HG03354 (cell line): ENCODE measurements around the gene GATA6.

Experiments used
- ATAC-seq: cut with Tn5 transposase; IDR thresholded peaks from one replicate; pipeline ENCODE4 v1.9.1; 2021; ENCODE audit warnings: mild to moderate bottlenecking; ENCODE audit not compliant: unreplicated experiment, poor library complexity, severe bottlenecking

Gene GATA6

DNA sequence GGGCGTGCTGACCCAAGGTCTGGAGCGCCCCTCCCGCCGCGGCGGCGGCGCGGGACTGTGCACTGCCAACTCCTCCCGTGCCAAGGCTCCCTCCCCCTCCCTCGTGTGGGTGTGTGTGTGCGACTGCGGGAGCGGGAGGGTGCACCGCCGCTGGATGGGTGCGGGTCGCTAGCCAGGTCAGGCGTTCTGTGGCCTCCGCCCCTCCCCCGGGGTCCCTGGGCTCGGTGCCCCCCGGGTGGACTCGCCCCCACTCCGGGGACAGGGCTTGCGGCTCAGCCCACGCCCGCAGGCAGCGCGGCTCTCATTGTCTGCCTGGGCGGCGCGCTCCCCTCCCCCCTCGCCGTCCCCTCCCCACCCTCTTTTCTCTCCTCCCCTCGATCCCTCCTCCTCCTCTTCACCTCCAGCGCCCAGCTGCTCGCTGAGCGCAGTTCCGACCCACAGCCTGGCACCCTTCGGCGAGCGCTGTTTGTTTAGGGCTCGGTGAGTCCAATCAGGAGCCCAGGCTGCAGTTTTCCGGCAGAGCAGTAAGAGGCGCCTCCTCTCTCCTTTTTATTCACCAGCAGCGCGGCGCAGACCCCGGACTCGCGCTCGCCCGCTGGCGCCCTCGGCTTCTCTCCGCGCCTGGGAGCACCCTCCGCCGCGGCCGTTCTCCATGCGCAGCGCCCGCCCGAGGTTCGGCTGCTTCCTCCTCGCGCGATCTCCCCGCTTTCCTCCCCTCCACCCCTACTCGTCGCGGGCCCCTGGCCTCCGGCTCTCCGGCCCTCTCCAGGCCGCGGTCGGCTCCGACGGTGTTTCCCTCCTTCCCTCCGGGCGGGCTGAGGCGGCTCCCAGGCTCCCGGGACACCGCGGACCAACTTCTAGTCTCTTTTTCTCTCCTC, at the start of gene GATA6:
GATA6 (plus strand) TSS at position 579 of the 878 bp plus-strand sequence. CDS start 1,556 bp downstream, outside the sequence.
- ATAC-seq: peak; percentile 58

DNA sequence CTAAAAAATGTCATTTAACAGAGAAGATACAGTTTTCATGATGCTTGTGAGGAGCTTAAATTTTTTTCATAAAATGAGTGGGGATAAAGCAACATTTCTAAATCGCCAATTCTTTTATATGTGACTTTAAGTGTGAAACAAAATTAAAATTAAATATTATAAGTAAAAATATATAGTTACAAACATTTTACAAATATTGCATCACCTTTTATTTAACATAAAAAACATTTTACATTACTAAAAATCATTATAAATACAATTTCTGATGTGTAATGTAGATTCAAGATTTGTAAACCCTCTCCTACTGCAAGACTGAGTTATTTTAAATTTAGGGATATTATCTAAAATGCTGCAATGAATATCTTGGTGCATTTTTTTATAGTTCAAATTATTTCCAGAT, 44.4 kb upstream of the GATA6 start:
- no peak for ATAC-seq

DNA sequence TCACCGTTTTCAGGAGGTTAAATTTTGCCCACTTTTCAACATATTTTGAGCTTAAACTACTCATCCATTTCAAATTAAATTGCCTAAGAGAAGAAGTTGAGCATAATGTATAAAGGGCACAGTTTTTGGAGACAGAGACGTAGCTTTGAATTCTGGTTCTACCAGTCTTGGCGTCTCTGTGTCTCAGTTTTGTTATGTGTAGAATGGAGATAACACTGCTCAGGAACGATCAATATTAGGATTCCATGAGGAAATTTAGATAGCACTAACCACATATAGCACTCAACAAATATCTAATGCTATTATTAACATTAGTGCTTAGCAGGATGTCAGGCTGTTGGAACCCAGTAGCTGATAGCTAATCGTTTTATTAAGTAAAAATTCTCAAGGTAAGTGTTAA, 40.4 kb upstream of the GATA6 start:
- no peak for ATAC-seq

DNA sequence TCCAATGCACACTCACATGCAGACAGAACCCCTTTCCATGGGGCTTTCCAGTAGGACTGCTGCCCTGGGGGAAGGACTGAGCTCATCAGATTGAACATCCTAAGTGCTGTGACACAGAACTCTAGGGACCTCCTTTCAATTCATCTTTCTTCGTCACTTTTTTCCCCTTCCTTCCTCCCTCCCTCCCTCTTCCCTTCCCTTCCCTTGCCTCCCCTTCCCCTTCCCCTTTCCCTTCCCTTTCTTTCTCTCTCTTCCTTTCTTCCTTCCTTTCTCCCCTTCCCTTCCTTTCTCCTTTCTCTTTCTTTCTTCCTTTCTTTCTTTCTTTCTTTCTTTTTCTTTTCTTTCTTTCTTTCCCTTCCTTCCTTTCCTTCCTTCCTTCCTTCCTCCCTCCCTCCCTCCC, 39.6 kb upstream of the GATA6 start:
- ATAC-seq: no peak

DNA sequence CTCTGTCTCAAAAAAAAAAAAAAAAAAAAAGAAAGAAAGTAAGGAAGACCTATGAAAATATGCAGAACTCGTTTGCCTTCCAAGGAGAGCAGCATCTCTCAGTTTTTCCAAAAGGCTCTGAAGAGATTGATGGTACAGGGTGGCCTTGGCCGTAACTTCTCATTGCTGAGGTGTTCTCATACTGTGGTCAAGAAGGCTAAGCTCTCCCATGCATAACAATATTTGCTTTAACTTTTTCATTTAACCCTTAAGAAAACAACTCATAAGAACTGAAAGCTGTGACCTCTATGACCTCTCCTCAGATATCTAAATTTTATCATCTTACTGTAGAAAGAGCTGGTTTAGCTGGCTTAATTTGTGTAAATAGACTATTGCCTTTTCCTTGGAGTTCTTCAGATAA, 37.1 kb upstream of the GATA6 start:
- no peak for ATAC-seq

DNA sequence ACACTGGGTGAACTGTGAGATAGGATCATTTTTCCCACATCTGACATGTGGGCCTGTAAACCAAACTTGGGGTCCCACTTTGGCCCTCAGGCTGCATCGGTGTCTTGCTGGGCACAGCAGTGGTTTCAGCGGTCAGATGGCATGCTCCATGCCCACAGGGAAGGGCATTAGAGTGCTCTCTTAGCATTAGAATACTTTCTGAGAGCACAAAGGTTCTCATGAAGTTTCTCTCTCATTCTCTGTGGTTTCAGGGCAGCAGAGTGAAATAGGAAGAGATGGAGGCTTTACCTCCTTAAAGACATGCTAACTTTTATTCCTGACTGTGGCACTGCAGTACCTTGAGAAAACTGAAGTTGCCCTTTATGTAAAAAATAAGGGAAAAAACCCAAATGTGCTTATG, 36.6 kb upstream of the GATA6 start:
- no peak for ATAC-seq

DNA sequence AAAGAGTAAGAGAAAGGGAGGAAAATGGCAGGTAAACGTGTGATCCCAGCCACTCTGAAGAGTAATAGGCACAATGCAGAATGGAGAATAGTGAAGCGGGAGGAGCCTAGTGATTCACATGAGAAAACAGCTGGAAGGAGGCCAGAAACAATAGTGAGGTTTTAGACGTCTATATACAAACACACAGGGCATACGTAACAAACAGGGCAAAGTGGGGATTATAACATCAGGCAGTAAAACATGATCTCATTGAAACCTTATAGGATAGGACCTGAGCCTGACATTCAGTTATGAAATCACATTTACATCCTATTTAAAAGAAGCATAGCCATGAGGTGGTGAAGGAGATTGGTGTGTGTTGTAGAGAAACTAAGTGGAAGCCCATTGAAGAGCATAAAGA, 33.0 kb upstream of the GATA6 start:
- no peak for ATAC-seq

DNA sequence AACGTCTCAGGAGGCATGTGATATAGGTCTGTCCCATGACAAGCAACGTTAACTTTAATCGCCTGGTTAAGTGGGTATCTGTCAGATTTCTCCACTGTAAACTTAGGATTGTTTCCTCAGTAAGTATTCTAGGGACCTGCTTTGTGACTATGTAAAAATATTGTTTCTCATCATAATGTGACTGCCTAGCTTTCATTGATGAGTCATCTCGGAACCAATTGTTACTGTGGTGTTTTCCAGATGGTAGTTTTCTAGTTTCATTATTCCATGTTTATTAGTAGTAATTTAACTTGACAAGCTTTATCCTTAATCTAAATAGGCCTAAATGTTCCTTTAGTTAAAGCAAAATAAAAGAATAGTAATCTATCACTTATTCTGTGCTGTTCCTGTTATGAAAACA, 28.2 kb upstream of the GATA6 start:
- no peak for ATAC-seq

DNA sequence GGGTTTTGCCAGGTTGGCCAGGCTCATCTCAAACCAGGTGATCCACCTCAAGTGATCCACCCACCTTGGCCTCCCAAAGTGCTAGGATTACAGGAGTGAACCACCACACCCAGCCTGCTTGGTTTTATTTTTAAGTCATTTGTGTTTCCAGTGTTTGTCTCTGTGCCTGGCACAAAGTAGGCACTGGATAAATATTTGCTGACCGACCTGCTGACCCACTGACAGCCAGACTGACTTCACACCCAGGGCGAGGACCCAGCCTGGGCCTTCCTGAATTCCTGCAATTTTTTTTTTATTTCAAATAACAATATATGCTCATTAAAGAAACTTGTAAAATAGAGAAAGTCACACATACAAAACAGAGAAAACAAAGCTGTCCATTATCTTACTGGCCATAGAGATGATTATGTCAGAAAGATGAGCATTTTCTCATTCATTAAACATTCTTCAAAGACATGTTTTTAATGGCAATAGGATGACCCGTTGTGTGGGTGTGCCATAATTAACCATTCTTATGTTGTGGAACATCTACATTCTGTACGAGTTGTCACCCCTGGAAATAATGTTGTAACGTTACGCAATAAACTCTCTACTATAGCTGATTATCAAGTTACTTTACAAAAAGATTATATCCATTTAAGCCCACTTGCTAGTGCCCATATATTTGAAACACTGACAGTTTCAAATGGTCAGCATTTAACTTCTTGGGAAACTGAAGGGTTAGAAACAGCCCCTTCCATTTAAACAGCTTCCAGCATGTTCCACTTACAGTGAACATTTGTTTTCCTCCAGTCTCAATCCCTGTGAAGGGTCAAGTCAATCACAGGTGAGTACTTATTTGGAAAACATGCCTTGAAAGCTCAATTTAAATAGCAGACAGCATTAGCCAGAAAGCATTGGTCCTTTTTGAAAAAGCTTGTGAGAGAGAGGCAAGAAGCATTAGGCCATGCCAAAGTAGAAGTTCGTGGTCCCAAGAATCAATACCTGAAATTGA, 25.7 kb upstream of the GATA6 start:
- no peak for ATAC-seq

DNA sequence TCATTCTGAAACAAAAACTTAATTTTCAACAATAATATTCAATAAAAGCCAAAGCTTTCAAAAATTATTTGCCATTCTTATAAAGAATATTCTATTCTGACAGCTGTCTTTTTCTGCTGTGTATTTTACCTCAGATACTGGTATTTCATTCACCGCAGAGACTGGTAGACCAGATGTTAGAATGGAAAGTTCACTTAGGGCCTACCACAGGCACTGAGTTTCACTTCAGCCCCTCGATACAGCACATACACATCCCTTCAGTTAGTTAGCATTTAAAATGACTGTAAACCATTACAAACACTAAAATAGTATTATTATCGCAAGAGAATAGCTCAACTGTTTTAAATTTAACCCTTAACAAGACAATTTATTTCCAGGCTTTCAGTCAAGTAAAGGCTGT, 24.2 kb upstream of the GATA6 start:
- ATAC-seq: no peak

DNA sequence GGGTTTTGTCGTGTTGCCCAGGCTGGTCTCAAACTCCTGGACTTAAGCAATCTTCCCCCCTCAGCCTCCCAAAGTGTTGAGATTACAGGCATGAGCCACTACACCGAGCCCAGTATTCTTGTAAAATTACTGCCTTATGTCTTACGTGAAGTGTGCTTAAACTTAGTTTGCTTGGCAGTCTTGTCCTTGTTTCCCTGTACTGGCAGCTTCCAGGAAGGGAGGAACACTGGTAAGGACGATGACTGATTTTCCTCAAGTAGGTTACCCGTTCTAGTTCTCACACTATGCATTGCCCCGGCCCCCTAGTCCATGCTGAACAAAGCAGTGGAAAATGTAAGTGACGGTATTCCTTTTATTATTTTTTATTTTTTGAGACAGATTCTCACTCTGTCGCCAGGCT, 19.7 kb upstream of the GATA6 start:
- no peak for ATAC-seq

DNA sequence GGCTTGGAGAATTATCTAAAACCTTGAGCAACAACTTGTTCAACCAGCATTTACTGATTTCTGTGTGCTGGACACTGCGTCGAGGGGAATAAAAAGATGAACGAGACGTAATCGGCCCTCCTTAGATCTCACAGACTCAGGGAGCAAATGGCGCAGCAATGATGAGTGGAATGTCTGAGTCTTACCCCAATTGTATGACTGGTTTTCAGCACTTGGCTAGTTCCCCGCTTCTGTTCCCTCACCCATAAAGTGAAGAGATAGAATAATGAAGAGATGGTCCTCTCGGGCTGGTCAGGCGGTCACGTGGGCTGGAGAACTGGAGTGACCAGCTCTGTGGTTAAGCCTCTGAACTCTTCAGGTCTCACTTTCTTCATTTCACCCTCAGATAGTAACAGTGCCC, 17.3 kb upstream of the GATA6 start:
- ATAC-seq: no peak

DNA sequence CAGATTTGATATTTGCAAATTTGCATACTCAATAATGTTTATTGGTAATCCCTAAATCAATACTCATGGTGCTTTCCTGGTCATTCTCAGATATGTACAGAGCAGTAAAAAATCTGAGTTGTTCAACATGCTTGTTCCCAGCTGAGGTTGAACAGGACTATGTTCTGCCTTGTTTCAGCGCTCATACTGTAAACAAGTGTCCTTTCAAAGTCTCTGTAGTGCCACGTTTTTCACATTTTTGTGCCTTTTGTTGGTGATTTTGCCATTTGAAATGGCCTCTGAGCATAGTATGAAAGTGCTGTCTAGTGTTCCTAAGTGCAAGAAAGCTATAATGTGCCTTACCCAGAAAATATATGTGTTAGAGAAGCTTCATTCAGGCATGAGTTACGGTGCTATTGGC, 16.0 kb upstream of the GATA6 start:
- no peak for ATAC-seq

DNA sequence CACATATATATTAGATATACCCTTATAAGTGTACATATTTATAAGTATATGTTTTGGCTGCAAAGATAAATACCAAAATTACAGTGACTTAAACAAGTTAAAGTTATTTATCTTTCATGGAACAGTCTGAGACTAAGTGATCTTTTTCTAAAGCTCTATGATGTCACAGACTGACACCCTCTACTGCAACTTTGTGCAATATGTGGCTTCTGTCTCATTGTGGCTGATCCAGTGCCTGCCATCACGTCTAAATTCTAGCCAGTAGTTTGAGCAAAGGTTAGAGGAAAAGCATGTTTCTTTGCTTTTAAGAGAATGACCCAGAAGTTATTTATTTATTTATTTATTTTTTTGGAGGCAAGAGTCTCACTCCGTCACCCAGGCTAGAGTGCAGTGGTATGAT, 13.8 kb upstream of the GATA6 start:
- ATAC-seq: no peak

DNA sequence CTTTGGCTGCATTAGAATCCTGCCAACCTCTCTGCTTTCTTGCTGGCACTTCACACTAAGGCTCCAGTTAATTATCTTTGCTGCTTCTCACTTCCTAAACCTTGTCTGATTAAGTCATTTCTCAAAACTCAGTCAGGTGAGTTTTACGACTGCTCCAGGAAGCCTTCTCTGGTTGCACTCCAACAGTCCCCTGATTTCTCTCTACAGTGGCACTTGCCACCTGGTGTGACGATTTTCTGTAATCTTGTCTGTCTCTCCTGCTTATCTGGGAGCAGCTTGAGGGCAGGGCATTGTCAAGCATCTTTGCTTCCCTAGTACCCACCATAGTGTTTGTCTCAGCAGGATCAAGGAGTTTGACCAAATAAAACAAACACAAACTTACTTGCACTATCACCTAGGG, 10.4 kb upstream of the GATA6 start:
- no peak for ATAC-seq

DNA sequence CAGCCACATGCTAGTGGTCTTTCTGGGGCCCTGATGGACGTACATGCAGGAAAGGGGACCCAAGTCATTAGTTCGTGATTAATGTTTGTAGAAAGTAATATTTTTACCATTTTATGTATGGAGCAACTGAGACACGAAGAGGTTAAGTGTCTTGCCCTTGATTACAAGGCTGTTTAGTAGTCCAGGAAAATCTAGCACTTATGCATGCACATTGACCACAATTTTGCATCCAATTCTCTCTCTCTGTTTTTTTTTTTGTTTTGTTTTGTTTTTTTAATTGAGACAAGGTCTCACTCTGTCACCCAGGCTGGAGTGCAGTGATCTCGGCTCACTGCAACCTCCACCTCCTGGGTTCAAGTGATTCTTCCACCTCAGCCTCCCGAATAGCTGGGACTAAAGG, 8.3 kb upstream of the GATA6 start:
- ATAC-seq: no peak

DNA sequence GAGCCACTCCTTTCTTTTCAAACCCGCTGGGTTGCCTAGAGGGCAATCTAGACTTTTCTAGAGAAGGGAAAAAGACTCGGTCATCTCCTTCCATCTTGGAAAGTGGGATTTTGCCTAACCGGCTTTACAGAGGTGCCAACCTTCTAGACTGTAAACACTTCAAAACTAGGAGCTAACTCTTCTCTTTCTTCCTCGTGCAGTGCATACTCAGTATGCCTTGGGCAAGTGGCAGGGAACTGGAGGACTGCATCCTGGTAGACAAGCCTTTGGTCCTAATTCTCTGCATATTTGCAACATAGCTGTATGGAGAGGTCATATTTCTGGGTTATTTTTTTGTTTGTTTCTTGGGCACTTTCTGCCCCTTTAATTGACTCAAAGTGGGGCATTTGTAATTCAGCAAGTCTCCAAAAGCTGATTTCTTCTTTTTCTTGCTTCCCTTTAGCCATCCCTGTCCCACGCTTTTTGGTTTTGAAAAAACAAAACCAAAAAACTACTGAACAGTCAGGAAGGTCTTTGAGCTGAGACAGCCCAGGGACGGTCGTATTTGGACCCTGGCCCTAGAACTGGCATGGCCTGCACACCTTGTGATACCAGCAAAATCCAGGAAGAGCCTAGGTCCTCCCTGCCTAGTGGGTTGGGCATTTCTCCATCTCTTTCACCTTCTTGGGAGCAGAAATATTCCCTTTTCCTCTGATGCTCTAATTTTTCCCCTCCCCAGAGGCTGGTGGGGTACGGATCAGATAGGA, 5.8 kb upstream of the GATA6 start:
- no peak for ATAC-seq

DNA sequence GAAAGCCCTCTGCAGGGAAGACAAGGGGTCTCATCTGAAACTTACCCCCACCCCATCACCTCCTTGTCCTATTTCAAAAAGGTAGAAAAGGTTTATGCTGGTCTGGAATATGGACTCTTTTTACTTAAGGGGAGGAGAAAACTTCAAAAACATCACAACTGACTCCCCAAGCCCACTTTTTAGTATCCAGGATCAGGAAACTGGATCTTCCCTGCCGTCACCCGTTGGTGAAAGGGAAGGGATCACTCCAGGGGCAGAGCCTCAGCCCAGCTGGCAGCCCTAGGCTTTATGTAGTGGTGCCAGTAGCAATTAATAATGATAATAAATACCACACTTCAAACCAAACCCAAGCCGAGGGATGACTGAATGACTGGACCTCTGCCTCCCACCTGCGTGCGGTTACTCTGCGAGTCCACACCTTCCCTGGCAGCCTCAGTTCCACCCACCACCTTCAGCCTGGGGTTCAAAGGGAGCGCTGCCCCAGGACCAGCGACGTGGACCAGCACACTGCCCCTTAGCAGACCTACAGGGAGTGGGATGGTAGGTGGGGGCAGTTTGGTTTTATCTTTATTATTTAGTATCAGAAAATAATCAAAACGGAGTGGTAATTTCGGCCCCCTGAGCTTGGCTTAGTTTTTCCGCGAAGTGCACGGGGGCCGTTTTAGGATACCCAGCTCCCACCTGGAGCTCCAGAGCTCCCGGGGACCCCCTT, 4.9 kb upstream of the GATA6 start:
- no peak for ATAC-seq

DNA sequence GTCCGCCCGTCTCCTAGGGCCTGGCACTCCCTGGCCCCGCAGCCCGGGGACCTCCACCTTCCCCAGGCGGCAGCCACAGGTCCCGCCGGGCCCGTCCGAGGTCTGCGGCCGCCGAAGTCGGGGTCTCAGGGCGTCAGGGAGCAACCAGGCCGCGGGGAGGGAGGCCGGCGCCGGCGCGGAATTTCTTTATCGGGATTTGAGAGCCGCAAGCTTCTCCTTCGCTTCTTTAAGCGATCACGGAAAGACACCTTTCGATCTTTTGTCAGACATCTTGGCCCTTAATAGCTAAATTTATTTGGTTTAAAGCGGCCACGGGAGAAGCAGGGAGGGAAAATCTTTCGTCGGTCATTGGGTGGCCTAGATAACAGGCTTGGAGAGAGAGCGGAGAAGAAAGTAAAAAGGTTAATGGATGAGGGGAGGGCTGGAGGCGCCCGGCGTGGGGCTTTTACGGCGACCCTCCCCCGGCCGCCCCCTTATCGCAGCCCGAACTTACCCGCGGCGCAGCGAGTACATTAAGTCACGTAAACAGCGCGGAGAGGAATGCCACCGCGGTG, 4.3 kb upstream of the GATA6 start:
- ATAC-seq: no peak
